Dermis microvascular lymphatic vessel endothelial cell (primary cell): ENCODE results near the gene CYP27C1. TPM values are rescaled to one million over a fixed set of nuclear protein-coding genes. Genes with fewer than 3 reads are reported as not detected.

Experiments
- total RNA-seq: library from RNA; depleted of rRNA; stranded (reverse); fragments of >200 nt; gene quantifications from 2 replicates; pipeline ENCODE4 v1.2.1, GENCODE V29; 2014

Gene CYP27C1
- total RNA-seq, 1 donor from 2014 or later: not detected

Other genes starting within 250 kb of the CYP27C1 start
- 27.4 and 37.6 TPM in 2 replicates for gene BIN1, start 113.1 kb downstream of the CYP27C1 start, total RNA-seq
- gene ERCC3, start 73.8 kb upstream of the CYP27C1 start, total RNA-seq: 26.1 and 33.0 TPM in 2 replicates
- 13.2 and 19.1 TPM in 2 replicates for gene MAP3K2, start 167.7 kb upstream of the CYP27C1 start, total RNA-seq
- gene PROC, start 198.1 kb upstream of the CYP27C1 start, total RNA-seq: under 0.01 TPM in 2 replicates